Progenitor cell of endocrine pancreas (in vitro differentiated cells): ENCODE results near the gene TESK2. TPM values are rescaled to one million over a fixed set of nuclear protein-coding genes. Genes with fewer than 3 reads are reported as not detected.

Source experiments
- DNase-seq: peaks from one replicate; pipeline ENCODE4 v3.0.0; 2021; ENCODE audit warnings: low spot score; ENCODE audit not compliant: unreplicated experiment
- H3K27ac Mint-ChIP-seq: 2 replicates; pipeline ENCODE4 v1.8.0; 2021; ENCODE audit warnings: mild to moderate bottlenecking, moderate library complexity, mixed read lengths
- H3K27me3 Mint-ChIP-seq: 2 replicates; pipeline ENCODE4 v1.8.0; 2021; ENCODE audit warnings: mixed read lengths
- H3K36me3 Mint-ChIP-seq: 2 replicates; pipeline ENCODE4 v1.8.0; 2022; ENCODE audit warnings: mixed read lengths; ENCODE audit not compliant: insufficient read depth
- H3K4me1 Mint-ChIP-seq: 2 replicates; pipeline ENCODE4 v1.8.0; 2021; ENCODE audit warnings: low read depth, mixed read lengths
- H3K4me3 Mint-ChIP-seq: 2 replicates; pipeline ENCODE4 v1.8.0; 2021; ENCODE audit warnings: low read depth, mild to moderate bottlenecking, moderate library complexity, mixed read lengths
- H3K9me3 Mint-ChIP-seq: 2 replicates; pipeline ENCODE4 v1.8.0; 2021; ENCODE audit warnings: low read depth, mixed read lengths
- total RNA-seq: library from RNA; stranded (reverse); gene quantifications from 2 replicates; pipeline ENCODE4 v1.2.1, GENCODE V29; 2021
- TF ChIP-seq, protein P1 (sequence below): fragments of 200-600 bp; sonication (generic); IDR thresholded peaks from one replicate; pipeline ENCODE4 v1.5.0; 2021; ENCODE audit warnings: antibody characterized with exemption, mild to moderate bottlenecking; ENCODE audit not compliant: unreplicated experiment

TESK2 gene
- total RNA-seq, 1 donor from 2014 or later = 9.5 TPM

DNA sequence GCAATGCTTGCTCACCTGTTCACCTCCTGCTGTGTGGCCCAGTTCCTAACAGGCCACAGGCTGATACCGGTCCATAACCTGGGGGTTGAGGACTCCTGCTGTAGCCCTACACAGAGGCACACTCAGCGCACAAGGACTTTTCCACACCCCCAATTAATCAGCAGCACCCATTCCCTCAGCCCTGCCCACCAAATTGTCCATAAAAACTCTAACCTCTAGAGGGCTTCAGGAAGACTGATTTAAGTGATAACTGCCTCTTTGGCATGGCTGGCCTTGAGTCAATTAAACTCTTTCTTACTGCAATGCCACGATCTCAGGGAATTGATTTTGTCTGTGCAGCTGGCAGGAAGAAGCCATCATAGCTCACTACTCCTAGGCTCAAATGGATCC is 79.5 kb downstream of the TESK2 start:
- TF ChIP-seq, protein P1, sequence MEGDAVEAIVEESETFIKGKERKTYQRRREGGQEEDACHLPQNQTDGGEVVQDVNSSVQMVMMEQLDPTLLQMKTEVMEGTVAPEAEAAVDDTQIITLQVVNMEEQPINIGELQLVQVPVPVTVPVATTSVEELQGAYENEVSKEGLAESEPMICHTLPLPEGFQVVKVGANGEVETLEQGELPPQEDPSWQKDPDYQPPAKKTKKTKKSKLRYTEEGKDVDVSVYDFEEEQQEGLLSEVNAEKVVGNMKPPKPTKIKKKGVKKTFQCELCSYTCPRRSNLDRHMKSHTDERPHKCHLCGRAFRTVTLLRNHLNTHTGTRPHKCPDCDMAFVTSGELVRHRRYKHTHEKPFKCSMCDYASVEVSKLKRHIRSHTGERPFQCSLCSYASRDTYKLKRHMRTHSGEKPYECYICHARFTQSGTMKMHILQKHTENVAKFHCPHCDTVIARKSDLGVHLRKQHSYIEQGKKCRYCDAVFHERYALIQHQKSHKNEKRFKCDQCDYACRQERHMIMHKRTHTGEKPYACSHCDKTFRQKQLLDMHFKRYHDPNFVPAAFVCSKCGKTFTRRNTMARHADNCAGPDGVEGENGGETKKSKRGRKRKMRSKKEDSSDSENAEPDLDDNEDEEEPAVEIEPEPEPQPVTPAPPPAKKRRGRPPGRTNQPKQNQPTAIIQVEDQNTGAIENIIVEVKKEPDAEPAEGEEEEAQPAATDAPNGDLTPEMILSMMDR = no peak
- Mint-ChIP-seq H3K27ac (no peak overlapping the region), H3K4me1 (no peaks in the 10 kb centered on the region), H3K27me3 (no peaks in the 10 kb centered on the region), H3K36me3 (no peaks in the 10 kb centered on the region), H3K4me3 (no peak overlapping the region), H3K9me3 (no peaks in the 10 kb centered on the region)
- no peak for DNase-seq

DNA sequence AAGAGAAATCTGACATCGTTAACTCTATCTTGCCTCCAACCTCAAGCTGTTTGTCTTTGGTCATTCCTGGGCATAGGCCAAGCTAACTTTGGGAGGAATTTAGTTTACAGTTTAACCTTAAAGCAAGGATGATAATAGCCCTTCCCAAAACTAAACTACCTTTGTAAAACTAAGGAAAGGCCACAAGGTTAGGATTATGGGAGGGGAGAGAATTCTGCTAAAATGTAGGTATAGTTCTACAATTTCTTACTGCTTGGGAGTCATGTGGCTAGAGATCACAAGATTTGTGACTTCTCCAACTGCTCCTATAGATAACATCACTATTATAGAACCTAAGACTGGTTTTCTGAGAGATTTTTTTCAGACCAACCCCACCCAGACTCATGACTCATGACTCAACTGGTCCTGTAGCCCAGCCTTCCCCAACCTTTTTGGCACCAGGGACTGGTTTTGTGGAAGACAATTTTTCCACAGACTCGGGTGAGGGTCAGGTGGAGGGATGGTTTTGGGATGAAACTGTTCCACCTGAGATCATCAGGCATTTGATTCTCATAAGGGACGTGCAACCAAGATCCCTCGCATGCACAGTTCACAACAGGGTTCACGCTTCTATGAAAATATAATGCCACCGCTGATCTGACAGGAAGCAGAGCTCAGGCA is 80.0 kb downstream of the TESK2 start:
- Mint-ChIP-seq H3K36me3 (no peaks in the 10 kb centered on the region), H3K27me3 (no peaks in the 10 kb centered on the region), H3K4me3 (no peak overlapping the region), H3K27ac (no peak overlapping the region), H3K4me1 (no peaks in the 10 kb centered on the region), H3K9me3 (no peaks in the 10 kb centered on the region)
- TF ChIP-seq, protein P1 = no peak
- no peak for DNase-seq

DNA sequence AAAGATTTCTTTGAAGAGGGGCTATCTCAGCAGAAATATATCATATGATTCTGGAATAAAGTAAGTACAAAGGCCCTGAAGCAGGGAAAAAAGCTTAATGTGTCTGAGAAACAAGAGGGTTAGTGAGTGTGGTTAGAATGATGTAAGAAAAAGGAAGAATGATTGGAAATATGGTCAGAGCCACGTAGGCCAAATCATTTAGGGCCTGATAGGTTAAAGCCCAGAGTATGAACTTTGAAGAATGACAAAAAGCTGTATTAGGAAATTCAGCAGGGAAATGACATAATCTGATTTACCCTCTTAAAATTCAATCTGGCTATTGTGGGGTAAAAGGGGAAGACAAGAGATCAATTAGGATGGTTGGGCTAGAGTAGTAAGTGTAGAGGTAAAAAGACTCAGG is 81.7 kb downstream of the TESK2 start:
- H3K9me3 Mint-ChIP-seq = no peaks in the 10 kb centered on the region
- H3K27ac Mint-ChIP-seq = no peak overlapping the region
- no peaks in the 10 kb centered on the region for H3K36me3 Mint-ChIP-seq
- no peaks in the 10 kb centered on the region for H3K27me3 Mint-ChIP-seq
- DNase-seq = no peak
- H3K4me1 Mint-ChIP-seq = no peaks in the 10 kb centered on the region
- TF ChIP-seq, protein P1 = no peak
- no peak overlapping the region for H3K4me3 Mint-ChIP-seq

DNA sequence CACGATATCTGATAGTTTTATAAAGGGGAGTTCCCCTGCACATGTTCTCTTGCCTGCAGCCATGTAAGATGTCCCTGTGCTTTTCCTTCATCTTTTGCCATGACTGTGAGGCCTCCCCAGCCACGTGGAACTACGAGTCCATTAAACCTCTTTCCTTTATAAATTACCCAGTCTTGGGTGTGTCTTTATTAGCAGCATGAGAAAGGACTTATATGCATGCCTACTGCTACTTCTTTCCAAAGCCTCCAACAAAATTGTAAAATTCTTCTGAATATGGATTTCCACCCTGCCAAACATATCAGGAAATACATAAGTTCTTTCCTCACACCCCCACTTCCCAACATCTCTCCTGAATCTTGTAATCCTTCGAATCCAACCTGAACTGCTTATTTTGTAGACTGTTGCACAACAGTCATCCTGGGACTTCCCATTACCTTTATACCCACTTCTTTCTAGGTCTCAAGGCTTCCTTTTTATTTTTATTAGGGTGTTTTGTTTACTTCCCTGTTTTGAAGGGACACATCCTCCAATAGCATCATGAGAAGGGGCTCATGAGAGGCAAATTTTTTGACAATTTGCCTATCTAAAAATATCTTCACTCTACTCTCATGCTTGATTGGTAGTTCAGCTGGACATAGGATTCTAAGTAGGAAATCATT is 83.2 kb downstream of the TESK2 start:
- Mint-ChIP-seq H3K4me1 (peaks cover 4% of the 10 kb centered on the region), H3K36me3 (no peaks in the 10 kb centered on the region), H3K9me3 (no peaks in the 10 kb centered on the region), H3K4me3 (no peak overlapping the region), H3K27me3 (no peaks in the 10 kb centered on the region), H3K27ac (no peak overlapping the region)
- TF ChIP-seq, protein P1 = no peak
- no peak for DNase-seq

DNA sequence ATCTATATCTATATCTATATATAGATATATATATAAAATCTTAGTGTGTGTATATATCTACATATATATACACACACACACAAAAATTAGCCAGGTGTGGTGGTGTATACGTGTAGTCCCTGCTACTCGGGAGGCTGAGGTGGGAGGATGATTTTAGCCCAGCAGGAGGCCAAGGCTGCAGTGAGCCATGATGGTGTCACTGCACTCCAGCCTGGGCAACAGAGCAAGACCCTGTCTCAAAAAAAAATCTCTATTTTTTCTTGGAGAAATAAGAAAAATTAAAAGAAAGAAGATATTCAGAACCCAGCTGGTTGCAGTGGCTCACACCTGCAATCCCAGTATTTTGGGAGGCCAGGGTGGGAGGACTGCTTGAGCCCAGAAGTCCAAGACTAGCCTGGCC is 85.3 kb downstream of the TESK2 start:
- TF ChIP-seq, protein P1 = no peak
- H3K27ac Mint-ChIP-seq = no peak overlapping the region
- no peaks in the 10 kb centered on the region for H3K36me3 Mint-ChIP-seq
- no peaks in the 10 kb centered on the region for H3K27me3 Mint-ChIP-seq
- DNase-seq = no peak
- H3K4me1 Mint-ChIP-seq = peaks cover 5% of the 10 kb centered on the region
- H3K4me3 Mint-ChIP-seq = no peak overlapping the region
- H3K9me3 Mint-ChIP-seq = no peaks in the 10 kb centered on the region
